ENCODE results near the gene ERGIC1.

- TF ChIP-seq GABPA (IDR thresholded peaks at IDR 0.05; ENCODE audit: low read depth), result no peak
- TF ChIP-seq EP300 (IDR thresholded peaks at IDR 0.05; ENCODE audit: borderline replicate concordance in 1 of 2, control insufficient read depth in 1 of 2, low read depth in 2 of 2, low read length in 2 of 2), result no peak
- no peak for TF ChIP-seq EZH2 (IDR thresholded peaks at IDR 0.05; ENCODE audit: borderline replicate concordance, control insufficient read depth, low read depth, low read length)
- no peak for TF ChIP-seq BCLAF1 (IDR thresholded peaks at IDR 0.05)
- TF ChIP-seq SP1 (IDR thresholded peaks at IDR 0.05; ENCODE audit: low read depth, low read length), result no peak
- no peak for TF ChIP-seq RELB (IDR thresholded peaks at IDR 0.05; ENCODE audit: low read depth)
- no peak for TF ChIP-seq HDAC6 (IDR thresholded peaks at IDR 0.05; ENCODE audit: unreplicated experiment)
- TF ChIP-seq PRDM15 (CRISPR knock-in tag; IDR thresholded peaks at IDR 0.05), result no peak
- no peak for TF ChIP-seq BCL3 (IDR thresholded peaks at IDR 0.05; ENCODE audit: borderline replicate concordance, insufficient read depth, low read depth, low read length, poor library complexity, severe bottlenecking)
- no peak for TF ChIP-seq ASH2L (IDR thresholded peaks at IDR 0.05; ENCODE audit: borderline replicate concordance, low read depth)
- no peak for TF ChIP-seq PAX8 (IDR thresholded peaks at IDR 0.05)
- no peak for TF ChIP-seq PBX3 (IDR thresholded peaks at IDR 0.05; ENCODE audit: insufficient replicate concordance, low read depth, low read length)
- no peak for TF ChIP-seq CTCF (IDR thresholded peaks at IDR 0.05 in 2 of 3, conservative IDR thresholded peaks at IDR 0.05 in 1 of 3; ENCODE audit: control insufficient read depth in 2 of 3, extremely low read depth in 1 of 3, insufficient read depth in 1 of 3, low read depth in 3 of 3, low read length in 3 of 3)
- TF ChIP-seq ATF2 (IDR thresholded peaks at IDR 0.05; ENCODE audit: low read length), result no peak
Measured at GRCh38 chr5:172913117-172913850, 79.2 kb downstream of the ERGIC1 start.
